ENCODE results near the gene ACKR2.
A peak's percentile ranks its signal among the peaks of the same experiment; 100 is the strongest.

Gene ACKR2

DNA sequence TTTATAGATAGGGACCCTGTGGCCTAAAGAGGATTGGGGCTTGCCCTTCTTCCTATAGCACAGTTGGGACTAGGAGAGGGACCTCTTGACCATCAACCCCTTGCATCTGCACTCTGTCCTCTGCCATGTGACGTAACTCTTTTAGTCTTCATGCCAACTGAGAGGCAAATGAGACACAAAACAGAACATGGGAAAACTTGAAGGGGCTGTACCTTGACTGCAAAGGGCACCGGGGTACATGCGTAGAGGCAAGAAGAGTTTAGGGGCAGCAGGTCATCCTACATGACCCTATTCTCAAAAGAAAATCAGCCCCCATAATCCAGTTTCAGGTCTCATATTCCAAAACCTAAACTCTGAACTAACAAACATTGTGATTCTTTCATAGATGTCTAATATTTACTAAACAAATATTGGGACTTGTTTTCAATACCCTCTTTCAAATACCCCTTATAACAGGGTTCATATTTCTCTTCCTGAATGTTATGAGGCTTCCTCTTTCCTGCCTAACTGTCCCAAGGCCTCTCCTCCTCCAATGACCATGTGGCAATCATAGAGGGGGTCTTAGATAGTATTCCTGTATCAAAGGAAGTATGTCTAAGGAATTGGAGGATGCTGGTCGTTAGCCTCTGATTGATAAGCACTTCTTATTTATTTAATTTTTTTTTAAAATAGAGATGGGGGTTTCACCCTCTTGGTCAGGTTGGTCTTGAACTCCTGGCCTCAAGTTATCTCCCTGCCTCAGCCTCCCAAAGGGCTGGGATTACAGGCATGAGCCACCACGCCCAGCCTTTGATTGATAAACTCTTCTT is 20.6 kb downstream of the ACKR2 start:
- no peak for DNase-seq (ENCODE audit: low read depth in 2 of 2)

DNA sequence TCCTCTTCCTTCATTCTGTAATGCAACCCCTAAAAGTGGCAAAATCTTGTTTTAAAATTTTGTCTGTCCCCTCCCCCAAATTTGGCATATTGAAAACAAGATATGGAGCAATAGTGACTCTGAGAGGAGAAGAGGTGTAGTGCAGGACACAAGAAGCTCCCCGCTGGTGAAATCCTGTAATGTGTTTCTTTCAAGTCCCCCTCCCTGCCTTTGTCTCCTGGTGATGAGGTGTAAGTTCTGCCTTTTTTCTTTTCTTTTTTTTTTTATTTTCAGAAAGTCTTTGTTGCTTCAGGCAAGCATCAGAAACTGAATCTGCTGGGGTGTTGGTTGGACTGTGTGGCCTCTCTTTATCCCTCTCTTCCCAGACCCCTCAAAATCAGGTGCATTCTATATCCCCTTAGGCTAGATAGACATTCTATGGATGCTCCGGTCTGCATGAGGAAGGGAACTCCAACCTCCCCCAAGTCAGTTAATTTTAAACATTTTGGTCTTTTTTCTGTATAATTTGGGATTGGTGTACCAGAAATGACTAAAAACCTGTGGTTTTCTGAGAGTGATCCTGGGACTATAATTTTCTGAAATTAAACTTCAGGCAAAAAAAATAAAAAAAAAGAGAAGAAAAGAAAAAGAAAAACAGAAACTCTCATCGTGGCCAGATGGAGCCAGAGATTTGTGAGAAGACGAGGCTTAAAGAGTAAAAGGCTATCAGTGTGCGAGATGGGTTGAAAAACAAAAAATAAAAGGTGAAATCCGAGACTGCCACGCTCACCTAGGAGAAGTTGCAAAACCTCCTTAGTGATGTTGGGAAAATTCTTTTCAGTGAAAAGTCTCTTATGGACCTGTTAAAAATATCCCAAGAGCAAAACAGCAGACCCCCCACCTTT is 21.4 kb downstream of the ACKR2 start:
- DNase-seq (ENCODE audit: low read depth in 2 of 2), result no peak

DNA sequence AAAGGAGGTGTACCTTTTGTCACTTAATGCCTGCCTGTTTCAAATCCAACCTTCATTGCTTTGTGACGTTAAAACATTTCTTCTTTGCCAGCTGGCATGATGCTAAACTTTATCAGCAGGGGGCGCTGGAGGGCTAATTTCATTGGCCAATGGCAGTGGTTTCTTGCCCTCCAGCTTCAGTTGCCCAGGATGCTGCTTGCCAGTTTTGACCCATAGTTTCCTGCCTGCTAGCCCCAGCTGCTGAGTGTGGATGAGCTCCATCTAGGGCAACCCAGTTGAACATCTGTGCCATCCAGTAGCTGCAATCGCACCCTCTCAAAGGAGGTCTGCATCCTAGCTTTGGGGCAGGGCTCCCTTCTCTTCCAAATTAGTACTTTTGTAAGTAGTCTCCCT is 22.1 kb downstream of the ACKR2 start:
- DNase-seq (ENCODE audit: low read depth in 2 of 2), result peak; percentile 38 to 66

DNA sequence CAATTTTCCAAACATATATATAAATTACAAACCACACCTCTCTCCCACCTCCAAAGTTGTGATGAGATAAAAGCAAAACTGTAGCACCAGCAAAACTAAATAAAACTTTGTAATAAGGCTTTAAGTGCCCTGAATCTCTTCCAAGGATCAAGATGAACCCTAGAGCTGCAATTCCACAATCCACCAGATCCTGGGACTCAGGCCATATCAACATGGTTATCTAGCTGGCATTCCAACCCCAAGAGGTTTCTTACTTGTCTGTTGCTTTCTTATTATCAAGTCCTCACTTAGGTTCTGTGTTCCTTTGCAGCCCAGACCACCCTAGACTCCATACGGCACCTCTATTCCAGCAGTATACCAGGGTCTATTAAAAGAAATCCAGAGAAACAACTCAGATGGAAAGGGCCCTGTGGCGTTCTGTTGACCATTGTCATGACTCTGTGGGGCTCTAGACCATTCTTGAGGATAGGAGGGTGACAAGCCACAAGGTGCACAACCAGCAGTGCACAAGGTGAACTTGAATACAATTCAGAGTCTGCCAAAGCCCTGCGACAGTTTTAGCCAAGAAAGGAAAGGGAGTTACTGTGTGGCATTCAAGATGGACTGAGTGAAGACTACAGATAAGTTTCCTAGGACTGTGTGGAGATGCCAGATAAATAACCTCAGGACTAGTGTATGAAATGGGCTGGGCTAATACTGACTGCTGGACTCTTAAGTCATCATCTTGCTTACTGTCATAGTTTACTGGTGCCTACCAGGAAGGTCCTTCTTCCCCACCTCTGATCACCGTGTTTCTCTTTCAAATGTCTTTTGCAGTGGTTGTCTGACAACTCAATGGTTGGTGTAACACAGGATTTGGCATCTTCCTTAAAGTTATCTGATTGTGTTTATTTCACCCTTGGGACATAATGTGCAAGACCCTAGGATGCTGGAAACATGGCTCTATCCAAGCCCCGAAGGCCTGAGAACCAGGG is 27.2 kb downstream of the ACKR2 start:
- no peak for DNase-seq (ENCODE audit: low read depth in 2 of 2)

DNA sequence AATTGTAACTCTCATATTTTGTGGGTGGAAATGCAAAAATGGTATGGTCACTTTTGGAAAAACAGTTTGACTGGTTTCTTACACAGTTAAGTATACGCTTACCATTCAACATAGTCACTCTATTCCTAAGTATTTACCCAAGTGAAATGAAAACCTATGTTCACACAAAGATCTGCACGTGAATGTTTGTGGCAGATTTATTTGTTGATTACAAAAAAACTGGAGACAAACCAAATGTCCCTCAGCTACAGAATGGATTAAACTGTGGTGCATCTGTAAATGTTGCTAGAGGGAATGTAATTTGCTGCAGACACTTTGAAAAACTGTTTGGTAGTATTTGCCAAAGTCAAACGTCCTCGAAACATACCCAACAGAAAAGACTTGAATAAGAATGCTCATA is 29.3 kb downstream of the ACKR2 start:
- no peak for DNase-seq (ENCODE audit: low read depth in 2 of 2)

DNA sequence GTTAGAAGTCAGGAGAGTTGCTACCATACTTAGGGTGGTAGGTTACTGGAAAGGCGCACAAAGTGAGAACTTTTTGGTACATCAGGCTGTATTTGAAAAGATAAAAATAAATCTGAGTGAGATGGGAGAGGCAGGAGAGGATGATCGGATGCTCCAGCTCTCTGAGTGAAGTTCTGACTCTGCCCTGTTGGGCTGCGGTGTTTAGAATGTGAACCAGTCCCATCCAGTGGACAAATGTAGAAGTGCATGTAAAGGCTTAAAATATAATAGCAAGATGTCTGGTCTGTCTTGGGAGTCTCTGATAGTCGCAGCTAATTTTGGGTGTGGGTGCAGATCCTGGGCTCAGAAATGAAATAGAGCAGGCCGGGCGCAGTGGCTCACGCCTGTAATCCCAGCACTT is 30.4 kb downstream of the ACKR2 start:
- DNase-seq (ENCODE audit: low read depth in 2 of 2), result no peak

DNA sequence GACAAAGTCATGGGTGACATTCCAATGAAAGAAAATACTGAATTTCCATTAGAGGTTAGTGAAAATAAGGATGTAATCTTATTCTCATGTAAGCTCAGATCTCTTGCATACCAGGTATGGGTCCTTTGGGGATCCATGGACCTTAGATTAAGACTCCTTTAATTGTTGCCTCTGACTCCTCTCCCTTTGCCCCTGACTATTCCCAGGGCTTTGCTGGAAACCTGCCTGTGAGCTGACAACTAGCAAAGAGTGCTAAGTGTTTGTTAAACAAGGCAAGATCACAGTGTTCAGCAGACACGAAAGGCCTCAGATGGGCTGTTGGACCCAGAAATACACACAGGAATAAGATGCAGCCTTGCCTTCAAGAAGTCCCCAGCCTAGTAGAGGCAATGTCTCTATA is 32.1 kb downstream of the ACKR2 start:
- no peak for DNase-seq (ENCODE audit: low read depth in 2 of 2)

DNA sequence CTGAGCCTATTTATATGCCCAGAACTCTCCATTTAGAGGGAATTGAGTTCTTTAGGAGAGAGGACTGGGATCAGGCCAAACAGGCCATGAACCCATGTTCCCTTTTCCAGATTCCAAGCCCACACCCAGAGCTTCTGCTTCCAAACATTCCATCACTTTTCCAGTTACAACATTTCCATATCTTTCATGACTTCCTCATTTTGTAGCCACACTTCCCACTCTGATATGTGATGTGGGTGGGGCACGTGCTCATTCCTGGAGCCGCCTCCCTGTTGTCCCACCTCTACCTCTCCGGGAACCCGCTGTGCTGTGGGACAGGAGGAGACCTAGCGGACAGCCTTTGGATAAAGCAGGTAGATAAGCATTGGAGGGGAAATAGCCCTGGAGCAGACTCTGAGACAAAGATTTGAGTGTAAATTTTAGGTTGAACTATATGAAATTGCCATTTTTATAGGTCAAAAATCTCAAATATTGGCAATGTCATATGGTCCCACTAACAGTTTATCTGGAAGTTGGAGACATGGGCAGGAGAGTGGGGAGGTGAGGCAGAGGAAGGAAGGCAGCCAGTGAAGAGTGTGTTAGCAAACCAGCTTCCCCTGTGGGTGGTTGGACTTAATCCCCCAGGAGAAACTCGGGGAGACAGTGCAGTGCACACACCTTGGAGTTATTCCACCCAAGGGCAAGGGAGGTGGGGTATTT is 34.6 kb downstream of the ACKR2 start:
- DNase-seq (ENCODE audit: low read depth in 2 of 2), result no peak

DNA sequence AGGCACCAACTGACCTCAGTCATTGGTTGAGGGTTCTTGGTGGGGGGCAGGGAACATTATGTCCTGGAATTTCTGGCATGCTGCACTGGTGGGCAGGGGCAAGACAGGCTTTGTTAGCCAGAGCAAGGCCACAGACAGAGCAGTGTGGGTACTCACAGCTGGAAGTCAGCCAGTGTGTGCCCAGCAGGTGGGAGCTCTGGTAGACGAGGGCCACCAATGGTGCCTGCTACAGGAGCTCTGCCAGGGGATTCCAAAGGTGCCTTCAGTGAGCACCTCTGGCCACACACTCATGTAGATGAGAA is 35.1 kb downstream of the ACKR2 start:
- DNase-seq (ENCODE audit: low read depth in 2 of 2), result no peak

DNA sequence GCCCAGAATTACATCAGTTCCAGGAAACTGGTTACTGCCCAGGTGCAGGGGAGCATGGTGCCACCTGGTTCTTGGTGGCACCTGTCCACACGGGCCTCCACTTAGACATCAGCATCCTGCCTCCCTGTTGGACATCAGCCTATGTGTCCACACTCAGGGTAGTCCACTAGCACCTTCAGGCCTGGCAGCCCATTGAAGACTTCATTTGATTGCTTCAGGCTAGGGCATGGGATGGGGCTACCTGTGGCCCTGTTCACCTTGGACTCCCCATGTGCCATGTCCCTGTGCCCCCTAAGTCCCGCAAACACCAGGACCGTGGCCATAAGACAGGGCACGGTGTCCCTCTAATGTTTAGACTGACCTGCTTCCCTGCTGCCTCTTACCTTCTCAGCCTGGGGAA is 35.6 kb downstream of the ACKR2 start:
- DNase-seq (ENCODE audit: low read depth in 2 of 2), result no peak

DNA sequence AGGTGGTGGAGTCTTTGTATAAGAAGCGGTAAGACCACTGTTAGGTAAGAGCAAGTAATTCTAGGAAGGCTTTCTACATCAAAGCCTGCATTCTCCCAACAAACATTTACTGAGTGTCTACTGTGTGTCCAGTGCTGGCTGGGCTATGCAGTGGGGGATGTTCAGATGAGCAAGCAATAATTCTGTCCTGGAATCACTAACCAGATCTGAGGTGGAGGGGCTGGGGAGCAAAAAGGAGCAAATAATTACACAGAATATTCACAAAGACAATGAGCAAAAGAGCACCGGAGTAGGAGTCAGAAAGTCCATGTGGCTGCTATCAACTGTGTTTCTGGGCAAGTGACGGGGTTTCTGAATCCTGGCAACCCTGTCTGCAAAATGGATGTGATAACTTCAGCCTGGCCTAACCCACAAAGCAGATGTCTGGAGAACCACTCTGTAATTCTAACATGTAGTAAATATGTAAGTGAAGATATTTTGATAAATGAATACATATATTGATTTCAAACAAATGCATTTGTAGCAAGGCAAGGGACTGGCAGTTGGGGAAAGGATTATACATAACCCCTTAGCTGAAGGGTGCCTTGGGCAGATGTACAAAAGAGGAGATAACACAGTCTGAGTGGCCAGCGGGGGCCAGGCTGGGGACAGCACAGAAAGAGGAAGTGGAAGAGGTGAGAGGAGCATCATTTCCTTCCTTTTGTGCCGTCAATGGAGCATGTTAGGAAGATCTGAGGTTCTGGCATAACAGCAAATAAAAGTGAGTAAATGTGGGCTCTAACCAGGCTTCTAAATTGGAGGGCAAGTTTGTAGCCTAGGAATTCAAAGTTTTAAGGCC is 37.7 kb downstream of the ACKR2 start:
- DNase-seq (ENCODE audit: low read depth in 2 of 2), result no peak

DNA sequence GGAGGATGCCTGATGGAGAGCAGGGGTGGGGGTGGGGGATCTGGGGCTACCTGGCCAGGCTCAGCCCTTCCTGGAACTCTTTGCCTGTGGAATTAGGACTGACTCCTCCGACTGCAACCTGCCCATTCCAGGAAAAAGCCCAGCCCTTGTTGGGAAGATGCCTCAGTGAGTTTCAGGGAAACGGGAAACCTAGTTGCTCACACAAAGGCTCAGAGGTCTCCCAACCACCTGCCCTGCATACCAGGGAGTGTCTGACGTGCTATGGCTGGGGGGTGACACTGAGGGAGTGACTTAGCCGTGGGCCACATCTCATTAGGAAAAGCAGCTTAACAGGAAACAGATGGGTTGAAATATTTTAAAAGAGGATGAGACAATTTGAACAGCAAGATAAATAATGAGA is 38.5 kb downstream of the ACKR2 start:
- no peak for DNase-seq (ENCODE audit: low read depth in 2 of 2)

DNA sequence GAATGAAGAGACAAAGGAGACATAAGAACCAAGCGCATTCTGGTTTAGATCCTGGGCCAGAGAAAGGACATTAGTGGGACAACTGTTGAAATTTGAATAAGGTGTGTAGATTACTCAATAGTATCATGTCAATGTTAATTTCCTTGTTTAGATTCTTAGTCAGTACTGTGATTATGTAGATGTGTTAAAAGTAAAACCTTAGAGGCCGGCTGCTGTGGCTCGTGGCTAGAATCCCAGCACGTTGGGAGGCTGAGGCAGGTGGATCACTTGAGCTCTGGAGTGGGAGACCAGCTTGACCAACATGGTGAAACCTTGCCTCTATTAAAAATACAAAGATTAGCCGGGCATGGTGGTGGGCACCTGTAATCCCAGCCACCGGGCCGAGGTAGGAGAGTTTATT is 39.8 kb downstream of the ACKR2 start:
- no peak for DNase-seq (ENCODE audit: low read depth in 2 of 2)

DNA sequence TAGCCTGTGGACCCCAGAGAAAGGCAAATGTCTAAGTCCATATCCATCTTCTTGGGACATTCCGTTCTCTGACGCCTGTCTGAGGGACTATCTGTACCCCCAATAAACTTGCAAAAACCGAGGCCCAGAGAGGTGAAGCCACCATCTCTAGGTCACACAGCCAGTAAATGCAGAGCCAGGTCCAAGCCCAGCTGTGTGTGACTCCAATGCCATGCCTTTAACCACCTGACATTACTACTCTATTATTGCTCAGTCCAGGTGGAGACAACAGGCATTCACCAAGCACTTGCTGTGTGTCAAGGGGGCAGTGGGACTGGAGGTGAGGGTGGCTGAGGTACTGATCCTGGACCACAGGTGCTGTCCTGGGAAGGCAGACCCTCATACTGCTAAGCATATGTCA is 41.0 kb downstream of the ACKR2 start:
- no peak for DNase-seq (ENCODE audit: low read depth in 2 of 2)

DNA sequence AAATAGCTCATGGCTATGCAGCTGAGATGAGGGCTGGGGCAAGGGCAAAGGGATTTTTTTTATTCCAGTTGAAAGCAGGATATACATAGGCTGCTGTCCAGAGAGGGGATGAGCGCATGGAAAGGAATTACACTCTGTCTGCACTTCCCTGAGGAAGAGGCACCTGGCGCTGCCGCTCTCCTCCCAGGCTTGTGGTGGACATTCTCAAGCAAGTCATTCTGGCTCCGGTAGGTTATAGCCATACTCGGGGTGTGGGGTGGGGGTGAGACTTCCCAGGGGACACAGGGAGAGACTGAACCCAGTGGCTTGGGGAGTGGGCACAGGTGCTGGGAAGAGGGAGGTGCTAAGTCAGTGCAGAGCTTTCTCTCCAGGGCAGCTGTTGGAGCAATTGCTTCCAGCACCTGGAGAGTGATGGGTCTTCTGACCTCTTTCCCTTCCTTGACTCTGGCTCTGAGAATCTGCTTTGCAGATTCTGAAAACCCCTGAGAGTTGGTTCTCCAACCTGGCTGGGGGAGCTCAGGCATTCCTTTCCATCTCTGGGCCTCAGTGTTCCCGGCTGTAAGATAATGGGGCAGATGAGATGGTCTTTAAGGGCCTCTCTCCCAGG is 42.1 kb downstream of the ACKR2 start:
- no peak for DNase-seq (ENCODE audit: low read depth in 2 of 2)

DNA sequence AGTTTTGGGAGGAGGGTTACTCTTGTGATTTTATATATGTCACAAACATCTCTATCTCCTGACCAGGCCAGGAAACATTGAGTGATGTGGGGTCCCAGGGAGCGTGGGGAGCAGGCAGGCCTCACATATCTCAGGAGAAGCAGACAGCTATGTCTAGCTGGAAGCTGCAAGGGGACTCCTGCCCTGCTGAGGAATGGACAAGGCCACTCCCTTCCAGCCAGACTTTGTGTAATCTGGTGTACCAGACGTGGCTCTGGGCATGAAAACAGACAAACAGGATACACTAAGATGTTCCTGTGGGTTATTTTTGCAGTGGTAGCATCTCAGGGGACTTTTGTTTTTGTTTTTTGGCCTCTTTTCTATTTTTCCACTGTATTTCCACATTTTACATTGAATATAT is 43.2 kb downstream of the ACKR2 start:
- no peak for DNase-seq (ENCODE audit: low read depth in 2 of 2)

DNA sequence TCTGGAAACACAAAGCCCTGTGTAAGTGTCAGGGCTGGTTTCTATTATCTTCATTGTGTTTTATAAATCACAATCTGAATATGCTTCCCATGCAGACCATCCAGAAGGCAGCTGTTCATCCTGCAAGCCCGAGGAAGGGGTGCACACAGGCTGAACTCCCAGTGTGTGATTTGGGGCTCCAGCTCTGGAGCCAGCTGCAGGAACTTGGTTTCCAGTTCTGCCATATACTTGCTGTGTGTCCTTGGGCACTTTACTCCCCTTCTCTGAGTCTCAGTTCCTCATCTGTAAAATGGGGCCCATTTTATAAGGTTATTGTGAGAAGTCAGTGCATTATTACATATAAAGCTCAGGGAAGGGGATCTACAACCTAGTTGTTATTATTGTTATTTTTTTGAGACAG is 43.8 kb downstream of the ACKR2 start:
- no peak for DNase-seq (ENCODE audit: low read depth in 2 of 2)

DNA sequence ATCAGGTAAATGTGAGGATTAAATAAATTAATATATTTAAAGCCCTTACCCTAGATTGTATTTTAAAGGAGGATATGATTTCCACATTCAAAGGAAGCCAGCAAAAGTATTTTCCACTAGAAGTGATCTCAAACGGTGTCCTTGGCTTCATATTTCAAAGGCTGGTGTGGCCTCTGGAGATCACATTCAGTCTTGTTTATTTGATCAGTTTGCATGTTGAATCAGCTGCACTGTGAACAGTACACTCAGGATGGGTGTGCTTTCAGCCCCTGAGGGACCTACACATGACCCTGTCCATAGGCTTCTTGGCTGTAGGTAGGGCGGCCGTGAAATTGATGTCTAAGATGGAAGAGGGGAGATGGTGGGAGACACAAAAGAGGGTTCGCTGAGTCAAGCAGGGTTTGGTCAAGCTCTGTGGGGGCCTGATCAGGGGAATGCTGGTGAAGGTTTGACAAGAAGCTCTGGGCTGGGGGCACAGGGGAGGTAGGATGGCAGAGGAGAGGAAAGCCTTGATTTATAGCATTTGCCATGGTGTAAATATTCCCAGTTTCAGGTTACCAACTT is 44.6 kb downstream of the ACKR2 start:
- no peak for DNase-seq (ENCODE audit: low read depth in 2 of 2)

DNA sequence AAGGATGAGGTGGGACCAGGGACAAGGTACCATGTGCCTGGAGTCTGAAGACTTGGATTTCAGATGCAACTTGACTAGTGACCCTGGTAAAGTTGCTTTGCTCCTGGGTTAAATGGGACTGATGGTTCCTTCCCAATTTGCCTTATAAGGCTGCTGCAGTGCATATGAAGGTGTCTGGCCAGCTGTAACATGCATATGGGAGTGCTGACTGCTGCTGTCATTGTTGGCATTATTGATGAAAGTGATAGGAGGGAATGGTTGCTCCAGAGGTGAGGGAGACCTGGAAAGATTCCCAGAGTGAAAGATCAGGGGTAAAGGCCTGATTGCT is 45.9 kb downstream of the ACKR2 start:
- DNase-seq (ENCODE audit: low read depth in 2 of 2), result no peak

Measured in stimulated activated CD8-positive, alpha-beta memory T cell treated with anti-CD3 and anti-CD28 coated beads, Interleukin-7, amount 100 ng/mL, for 1 hour (primary cell).